ENCODE data around the gene SUSD4.
A peak's percentile ranks its signal among the peaks of the same experiment; 100 is the strongest.
"Not testable (repeated sequence)": the region's sequence is repeated elsewhere in the genome, so short reads cannot be mapped to it uniquely, and the experiment has no call there.

SUSD4 gene, protein sequence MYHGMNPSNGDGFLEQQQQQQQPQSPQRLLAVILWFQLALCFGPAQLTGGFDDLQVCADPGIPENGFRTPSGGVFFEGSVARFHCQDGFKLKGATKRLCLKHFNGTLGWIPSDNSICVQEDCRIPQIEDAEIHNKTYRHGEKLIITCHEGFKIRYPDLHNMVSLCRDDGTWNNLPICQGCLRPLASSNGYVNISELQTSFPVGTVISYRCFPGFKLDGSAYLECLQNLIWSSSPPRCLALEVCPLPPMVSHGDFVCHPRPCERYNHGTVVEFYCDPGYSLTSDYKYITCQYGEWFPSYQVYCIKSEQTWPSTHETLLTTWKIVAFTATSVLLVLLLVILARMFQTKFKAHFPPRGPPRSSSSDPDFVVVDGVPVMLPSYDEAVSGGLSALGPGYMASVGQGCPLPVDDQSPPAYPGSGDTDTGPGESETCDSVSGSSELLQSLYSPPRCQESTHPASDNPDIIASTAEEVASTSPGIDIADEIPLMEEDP

DNA sequence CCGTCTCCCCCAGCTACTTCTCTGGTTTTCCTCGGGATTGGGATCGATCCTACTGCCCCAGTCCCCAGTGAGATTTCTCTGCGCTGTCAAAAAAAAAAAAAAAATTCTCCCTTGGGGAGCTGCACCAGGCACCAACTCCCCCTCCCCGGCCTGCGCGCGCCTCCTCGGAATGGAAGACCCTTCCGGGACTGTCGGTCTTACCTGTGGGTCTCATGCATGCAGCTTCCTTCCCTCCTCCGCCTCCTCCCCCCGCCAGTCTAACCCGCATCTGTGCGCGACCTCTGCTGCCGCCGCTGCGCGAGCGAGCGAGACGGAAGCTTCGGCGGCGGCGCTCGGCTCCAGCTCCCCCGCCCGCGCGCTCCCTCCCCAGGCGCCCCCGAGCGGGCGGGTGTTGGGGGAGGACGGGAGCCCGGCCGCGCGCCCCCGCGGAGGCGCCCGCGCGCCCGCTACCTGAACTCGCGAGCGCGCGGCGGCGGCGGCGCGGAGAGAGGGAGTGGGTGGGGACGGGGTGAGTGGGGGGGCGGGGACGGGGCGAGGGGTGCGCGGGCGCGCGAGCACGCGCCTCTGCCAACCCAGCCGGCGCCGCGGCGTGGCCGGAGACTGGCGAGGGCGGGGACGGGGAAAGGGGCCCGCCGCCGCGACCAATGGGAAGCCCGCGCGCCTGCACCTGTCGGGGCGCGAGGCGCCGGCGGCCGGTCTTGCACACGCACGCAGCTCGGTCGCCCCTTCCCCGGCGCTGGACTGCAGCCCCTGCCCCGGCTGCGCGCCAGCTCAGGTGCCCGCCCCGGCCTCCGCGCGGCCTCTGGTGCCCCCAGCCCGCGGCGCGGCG lies at the start of gene SUSD4:
Gene SUSD4 (minus strand): TSS at position 321 of the 829 bp plus-strand sequence. CDS start 751 bp downstream, outside the sequence.
- Histone ChIP-seq H3K9me3 (no peaks in the 10 kb centered on the region), H3K4me1 (no peaks in the 10 kb centered on the region), H3K27me3 (ENCODE audit: low read depth) (peaks cover 47% of the 10 kb centered on the region), H3K4me3 (peak within 1 kb of the TSS; percentile 34), H3K36me3 (replicated peaks) (no peaks in the 10 kb centered on the region)
- peak; percentile 20 to 66 for DNase-seq (ENCODE audit: low spot score in 2 of 2)
- in situ Hi-C loops (cut with MboI; ENCODE audit: low sequenced_read_pairs): no loop called here

DNA sequence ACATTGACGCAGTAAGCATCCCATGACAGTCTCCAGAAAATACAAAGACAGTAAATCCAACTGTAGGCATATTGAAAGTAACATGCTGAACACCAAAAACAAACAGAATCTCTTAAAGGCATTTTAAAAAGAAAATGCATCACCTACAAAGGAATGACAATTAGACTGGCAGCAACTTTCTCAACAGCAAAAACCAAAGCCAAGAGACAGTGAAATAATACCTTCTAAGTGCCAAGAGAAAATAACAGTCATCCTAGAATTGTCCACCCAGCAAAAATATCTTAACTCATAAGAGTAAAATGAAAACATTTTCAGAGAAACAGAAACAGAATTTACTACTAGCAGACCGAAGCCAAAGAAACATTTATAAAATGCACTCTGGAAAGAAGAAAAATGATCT lies 49.2 kb upstream of the SUSD4 start:
- Histone ChIP-seq H3K27me3 (ENCODE audit: low read depth) (no peaks in the 10 kb centered on the region), H3K4me1 (no peaks in the 10 kb centered on the region), H3K9me3 (no peaks in the 10 kb centered on the region), H3K36me3 (replicated peaks) (no peaks in the 10 kb centered on the region), H3K4me3 (no peak overlapping the region)
- in situ Hi-C loops (cut with MboI; ENCODE audit: low sequenced_read_pairs): no loop called here
- DNase-seq (ENCODE audit: low spot score in 2 of 2): no peak

DNA sequence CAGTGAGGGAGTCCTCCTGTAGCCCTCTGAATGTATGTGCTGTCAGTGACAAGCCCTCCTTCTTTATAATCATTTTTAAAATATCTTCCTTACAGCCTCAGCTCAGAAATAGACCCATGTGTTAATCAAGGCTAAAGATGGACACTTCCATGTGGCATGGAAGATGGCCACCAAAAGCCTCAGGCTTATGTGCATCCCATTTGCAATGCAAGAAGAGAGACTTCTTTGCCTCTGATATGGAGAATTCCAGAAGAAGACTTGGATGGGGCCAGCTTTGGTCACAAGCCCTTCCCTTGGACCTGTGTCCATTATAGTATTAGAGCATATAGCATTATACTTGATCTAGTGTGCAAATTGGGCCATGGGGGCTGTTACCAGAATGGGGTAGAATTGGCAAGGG lies 47.7 kb upstream of the SUSD4 start:
- Histone ChIP-seq H3K36me3 (replicated peaks) (no peaks in the 10 kb centered on the region), H3K4me1 (no peaks in the 10 kb centered on the region), H3K27me3 (ENCODE audit: low read depth) (no peaks in the 10 kb centered on the region), H3K9me3 (no peaks in the 10 kb centered on the region), H3K4me3 (no peak overlapping the region)
- in situ Hi-C loops (cut with MboI; ENCODE audit: low sequenced_read_pairs): no loop called here
- DNase-seq (ENCODE audit: low spot score in 2 of 2): no peak

DNA sequence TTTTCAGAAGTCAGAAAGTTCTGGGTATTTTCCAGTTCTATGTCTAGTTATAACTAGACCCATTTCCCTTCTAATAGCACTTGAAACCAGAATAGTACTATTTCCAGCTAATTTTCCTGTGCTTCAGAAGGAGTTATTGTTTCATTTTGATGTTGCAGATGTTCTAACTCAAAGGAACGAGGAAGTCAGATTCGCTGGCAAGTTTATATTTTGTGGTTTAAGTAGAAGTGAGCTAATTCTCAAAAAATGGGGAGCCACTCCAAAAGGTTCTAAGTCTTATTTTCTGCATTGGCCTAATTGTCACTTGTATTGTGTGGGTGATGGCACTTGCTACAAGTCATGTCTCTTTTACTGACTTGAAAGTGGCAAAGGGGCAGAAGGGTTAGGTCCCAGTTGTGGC lies 47.3 kb upstream of the SUSD4 start:
- Histone ChIP-seq H3K4me3 (no peak overlapping the region), H3K36me3 (replicated peaks) (no peaks in the 10 kb centered on the region), H3K9me3 (no peaks in the 10 kb centered on the region), H3K4me1 (no peaks in the 10 kb centered on the region), H3K27me3 (ENCODE audit: low read depth) (no peaks in the 10 kb centered on the region)
- DNase-seq (ENCODE audit: low spot score in 2 of 2): no peak
- in situ Hi-C loops (cut with MboI; ENCODE audit: low sequenced_read_pairs): no loop called here

DNA sequence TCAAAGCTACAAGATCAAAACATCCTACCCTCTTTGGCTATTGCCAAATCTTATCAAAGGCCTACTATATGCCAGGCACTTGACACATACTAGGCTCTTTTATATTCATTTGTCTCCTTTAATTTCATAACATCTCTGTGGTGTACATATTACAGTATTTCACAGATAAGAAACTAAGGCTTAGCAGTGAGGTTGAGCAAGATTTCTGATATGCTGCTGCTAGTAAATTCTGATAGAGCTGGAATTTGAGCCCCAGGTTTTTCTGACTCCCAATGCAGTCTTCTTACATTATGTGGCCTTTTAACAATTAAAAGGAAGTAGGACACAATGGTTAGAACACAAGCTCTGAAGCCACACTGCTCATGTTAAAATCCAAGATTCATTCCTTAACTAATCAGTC lies 46.1 kb upstream of the SUSD4 start:
- no peaks in the 10 kb centered on the region for H3K4me1 ChIP-seq
- in situ Hi-C loops (cut with MboI; ENCODE audit: low sequenced_read_pairs): no loop called here
- no peaks in the 10 kb centered on the region for H3K27me3 ChIP-seq (ENCODE audit: low read depth)
- H3K9me3 ChIP-seq: no peaks in the 10 kb centered on the region
- no peak overlapping the region for H3K4me3 ChIP-seq
- H3K36me3 ChIP-seq (replicated peaks): no peaks in the 10 kb centered on the region
- DNase-seq (ENCODE audit: low spot score in 2 of 2): no peak

DNA sequence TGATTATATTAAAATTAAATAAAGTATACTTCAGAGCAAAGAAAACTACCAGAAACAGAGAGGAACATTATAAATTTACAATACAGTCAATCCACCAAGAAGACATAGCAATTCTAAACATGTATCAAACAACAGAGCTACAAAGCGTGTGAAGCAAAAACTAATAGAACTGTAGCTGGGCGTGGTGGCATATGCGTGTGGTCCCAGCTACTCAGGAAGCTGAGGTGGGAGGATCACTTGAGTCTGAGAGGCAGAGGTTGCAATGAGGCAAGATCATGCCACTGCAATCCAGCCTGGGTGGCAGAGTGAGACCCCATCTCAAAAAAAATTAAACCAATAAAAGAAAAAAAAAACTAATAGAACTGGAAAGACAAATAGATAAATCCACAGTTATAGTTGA lies 41.5 kb upstream of the SUSD4 start:
- H3K27me3 ChIP-seq (ENCODE audit: low read depth): no peaks in the 10 kb centered on the region
- H3K9me3 ChIP-seq: no peaks in the 10 kb centered on the region
- in situ Hi-C loops (cut with MboI; ENCODE audit: low sequenced_read_pairs): no loop called here
- no peaks in the 10 kb centered on the region for H3K4me1 ChIP-seq
- no peaks in the 10 kb centered on the region for H3K36me3 ChIP-seq (replicated peaks)
- H3K4me3 ChIP-seq: no peak overlapping the region
- DNase-seq (ENCODE audit: low spot score in 2 of 2): no peak

DNA sequence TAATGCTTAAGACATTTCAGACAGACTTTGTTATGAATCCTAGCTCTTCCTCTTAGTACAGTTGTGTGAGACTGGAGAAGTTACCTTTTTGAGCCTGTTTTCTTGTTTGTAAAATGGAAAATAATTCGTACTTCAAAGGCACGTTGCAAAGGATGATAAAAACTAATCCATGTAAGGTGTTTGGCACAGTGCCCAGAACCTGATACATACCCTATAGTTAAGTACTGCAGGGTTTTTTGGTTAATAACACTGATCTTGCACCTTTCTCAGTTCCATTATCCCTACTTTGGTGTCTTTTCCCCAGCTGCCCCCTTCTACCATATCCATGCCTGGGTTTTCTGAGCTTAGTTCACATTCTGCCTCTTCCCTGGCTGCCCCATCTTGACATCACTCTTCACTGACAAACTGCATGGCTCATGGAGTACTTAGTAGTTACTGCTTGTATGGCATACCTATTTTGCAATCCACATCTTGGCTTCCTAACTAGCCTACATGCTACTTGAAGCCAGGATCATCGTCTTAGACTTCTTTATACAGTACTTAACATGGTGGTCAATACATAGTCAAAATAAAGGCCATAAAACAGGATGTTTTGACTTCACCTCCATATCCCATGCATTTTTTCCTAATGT lies 39.3 kb upstream of the SUSD4 start:
- Histone ChIP-seq H3K27me3 (ENCODE audit: low read depth) (no peaks in the 10 kb centered on the region), H3K9me3 (no peaks in the 10 kb centered on the region), H3K36me3 (replicated peaks) (no peaks in the 10 kb centered on the region), H3K4me1 (no peaks in the 10 kb centered on the region), H3K4me3 (no peak overlapping the region)
- in situ Hi-C loops (cut with MboI; ENCODE audit: low sequenced_read_pairs): no loop called here
- DNase-seq (ENCODE audit: low spot score in 2 of 2): no peak

DNA sequence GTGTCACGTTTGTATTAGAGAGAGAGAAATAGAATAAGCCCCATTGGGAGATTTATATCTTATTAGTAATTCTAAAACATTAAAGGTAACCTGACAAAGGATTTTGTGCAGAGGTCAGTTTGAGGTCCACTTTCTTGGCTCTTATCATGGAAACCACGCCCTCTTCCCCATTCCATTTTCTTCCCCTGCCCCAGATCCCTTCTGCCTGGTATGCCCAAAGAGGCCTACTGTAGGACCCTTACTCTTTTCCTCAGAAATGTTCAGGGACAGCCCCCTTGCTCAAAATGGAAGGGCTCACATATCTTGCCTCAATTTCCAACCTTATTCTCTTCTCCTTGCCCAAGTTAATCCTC lies 38.8 kb upstream of the SUSD4 start:
- Histone ChIP-seq H3K4me1 (no peaks in the 10 kb centered on the region), H3K36me3 (replicated peaks) (no peaks in the 10 kb centered on the region), H3K27me3 (ENCODE audit: low read depth) (no peaks in the 10 kb centered on the region), H3K4me3 (no peak overlapping the region), H3K9me3 (no peaks in the 10 kb centered on the region)
- in situ Hi-C loops (cut with MboI; ENCODE audit: low sequenced_read_pairs): no loop called here
- DNase-seq (ENCODE audit: low spot score in 2 of 2): no peak

DNA sequence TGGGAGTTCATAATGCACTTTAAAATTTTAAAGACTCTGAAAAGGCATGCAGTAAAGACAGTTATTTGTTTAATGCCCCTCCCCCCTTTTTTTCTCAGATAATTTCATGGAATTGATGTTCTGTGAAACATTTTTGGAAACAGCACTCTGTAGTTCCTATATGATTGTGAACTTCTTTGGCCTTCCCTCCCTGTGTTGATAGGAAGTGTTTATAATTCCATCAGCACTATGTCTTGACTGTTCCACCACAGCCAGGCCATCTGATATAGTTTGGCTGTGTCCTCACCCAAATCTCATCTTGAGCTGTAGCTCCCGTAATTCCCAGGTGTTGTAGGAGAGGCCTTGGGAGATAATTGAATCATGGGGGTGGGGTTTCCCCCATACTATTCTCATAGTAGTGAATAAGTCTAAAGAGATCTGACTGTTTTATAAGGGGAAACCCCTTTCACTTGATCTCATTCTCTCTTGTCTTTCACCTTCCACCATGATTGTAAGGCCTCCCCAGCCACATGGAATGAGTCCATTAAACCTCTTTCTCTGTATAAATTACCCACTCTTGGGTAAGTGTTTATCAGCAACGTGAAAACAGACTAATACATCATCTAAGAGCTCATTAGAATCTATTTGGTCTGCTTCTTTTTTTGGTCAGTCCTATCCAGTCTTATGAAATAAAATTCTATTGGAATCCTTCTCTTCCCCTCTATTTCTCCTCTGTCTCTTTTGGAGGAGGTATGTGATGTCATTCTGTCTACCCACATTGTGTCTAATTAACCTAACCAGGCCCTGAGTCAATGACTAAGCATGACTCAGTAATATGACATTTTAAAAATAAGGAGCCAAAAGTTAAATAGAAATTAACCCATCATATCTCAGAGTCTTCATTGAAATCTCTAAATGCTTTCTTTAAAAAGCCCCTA lies 38.2 kb upstream of the SUSD4 start:
- no peak for DNase-seq (ENCODE audit: low spot score in 2 of 2)
- no peak overlapping the region for H3K4me3 ChIP-seq
- no peaks in the 10 kb centered on the region for H3K36me3 ChIP-seq (replicated peaks)
- in situ Hi-C loops (cut with MboI; ENCODE audit: low sequenced_read_pairs): no loop called here
- H3K27me3 ChIP-seq (ENCODE audit: low read depth): no peaks in the 10 kb centered on the region
- no peaks in the 10 kb centered on the region for H3K9me3 ChIP-seq
- no peaks in the 10 kb centered on the region for H3K4me1 ChIP-seq

DNA sequence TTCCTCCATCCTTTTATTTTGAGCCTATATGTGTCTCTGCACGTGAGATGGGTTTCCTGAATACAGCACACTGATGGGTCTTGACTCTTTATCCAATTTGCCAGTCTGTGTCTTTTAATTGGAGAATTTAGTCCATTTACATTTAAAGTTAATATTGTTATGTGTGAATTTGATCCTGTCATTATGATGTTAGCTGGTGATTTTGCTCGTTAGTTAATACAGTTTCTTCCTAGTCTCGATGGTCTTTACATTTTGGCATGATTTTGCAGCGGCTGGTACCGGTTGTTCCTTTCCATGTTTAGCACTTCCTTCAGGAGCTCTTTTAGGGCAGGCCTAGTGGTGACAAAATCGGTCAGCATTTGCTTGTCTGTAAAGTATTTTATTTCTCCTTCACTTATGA lies 35.4 kb upstream of the SUSD4 start:
- H3K4me3 ChIP-seq; in situ Hi-C loops (cut with MboI; ENCODE audit: low sequenced_read_pairs); DNase-seq (ENCODE audit: low spot score in 2 of 2); H3K27me3 ChIP-seq (ENCODE audit: low read depth); H3K4me1 ChIP-seq; H3K9me3 ChIP-seq; H3K36me3 ChIP-seq (replicated peaks): not testable (repeated sequence)

DNA sequence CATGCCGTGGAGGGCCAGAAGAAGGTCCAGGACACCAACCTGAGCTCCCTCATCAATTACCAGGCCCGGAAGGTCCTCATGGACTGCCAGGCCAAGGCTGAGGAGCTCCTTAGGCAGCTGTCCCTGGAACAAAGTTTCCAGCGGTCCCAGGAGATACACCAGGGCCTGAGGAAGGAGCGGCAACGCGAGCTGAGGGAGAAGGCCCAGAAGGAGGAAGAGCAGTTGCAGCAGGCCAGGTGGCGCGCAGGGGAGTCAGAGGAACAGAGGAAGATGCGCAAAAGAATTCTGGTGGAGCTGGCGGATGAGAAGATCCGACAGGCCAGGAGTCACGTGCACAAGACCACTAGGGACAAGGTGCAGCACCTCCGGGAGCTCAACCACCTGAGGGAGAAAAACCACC lies 30.7 kb upstream of the SUSD4 start:
- H3K4me3 ChIP-seq: no peak overlapping the region
- no peaks in the 10 kb centered on the region for H3K36me3 ChIP-seq (replicated peaks)
- in situ Hi-C loops (cut with MboI; ENCODE audit: low sequenced_read_pairs): no loop called here
- no peaks in the 10 kb centered on the region for H3K27me3 ChIP-seq (ENCODE audit: low read depth)
- no peaks in the 10 kb centered on the region for H3K9me3 ChIP-seq
- DNase-seq (ENCODE audit: low spot score in 2 of 2): no peak
- H3K4me1 ChIP-seq: no peaks in the 10 kb centered on the region

DNA sequence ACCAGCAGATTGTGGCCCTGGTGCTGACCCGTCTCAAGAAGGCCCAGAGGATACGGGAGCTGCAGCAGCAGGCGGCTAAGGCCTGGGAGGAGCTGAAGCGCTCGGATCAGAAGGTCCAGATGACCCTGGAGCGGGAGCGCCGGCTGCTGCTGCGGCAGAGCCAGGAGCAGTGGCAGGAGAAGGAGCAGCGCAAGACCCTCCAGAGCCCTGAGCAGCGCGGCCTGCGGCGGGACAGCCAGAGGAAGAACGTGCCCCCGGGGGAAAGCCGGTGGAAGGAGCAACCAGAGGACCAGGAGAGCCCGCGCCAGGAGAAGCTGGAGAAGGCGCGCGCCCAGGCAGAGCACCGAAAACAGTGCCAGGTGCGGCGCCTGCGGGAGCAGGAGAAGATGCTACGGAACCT lies 30.3 kb upstream of the SUSD4 start:
- H3K36me3 ChIP-seq (replicated peaks): no peaks in the 10 kb centered on the region
- in situ Hi-C loops (cut with MboI; ENCODE audit: low sequenced_read_pairs): no loop called here
- no peaks in the 10 kb centered on the region for H3K4me1 ChIP-seq
- no peaks in the 10 kb centered on the region for H3K27me3 ChIP-seq (ENCODE audit: low read depth)
- no peak for DNase-seq (ENCODE audit: low spot score in 2 of 2)
- no peaks in the 10 kb centered on the region for H3K9me3 ChIP-seq
- no peak overlapping the region for H3K4me3 ChIP-seq

Measured in HAP-1 (cell line).